Head of caudate nucleus (tissue), 42 donors: ENCODE data around the gene PDGFRB.

Source experiments
- DNase-seq, 42 donors: peaks; one replicate each; pipeline versions ENCODE4 v3.0.0 to v3.0.0-alpha.2; 2020 to 2021; ENCODE audit warnings: mixed read lengths in 7 of 42
- intact Hi-C: fragments of 100-400 bp; cut with DNase I; formaldehyde crosslinking; loops from one replicate; pipeline ENCODE4 v1.15.0; 2022

PDGFRB gene

DNA sequence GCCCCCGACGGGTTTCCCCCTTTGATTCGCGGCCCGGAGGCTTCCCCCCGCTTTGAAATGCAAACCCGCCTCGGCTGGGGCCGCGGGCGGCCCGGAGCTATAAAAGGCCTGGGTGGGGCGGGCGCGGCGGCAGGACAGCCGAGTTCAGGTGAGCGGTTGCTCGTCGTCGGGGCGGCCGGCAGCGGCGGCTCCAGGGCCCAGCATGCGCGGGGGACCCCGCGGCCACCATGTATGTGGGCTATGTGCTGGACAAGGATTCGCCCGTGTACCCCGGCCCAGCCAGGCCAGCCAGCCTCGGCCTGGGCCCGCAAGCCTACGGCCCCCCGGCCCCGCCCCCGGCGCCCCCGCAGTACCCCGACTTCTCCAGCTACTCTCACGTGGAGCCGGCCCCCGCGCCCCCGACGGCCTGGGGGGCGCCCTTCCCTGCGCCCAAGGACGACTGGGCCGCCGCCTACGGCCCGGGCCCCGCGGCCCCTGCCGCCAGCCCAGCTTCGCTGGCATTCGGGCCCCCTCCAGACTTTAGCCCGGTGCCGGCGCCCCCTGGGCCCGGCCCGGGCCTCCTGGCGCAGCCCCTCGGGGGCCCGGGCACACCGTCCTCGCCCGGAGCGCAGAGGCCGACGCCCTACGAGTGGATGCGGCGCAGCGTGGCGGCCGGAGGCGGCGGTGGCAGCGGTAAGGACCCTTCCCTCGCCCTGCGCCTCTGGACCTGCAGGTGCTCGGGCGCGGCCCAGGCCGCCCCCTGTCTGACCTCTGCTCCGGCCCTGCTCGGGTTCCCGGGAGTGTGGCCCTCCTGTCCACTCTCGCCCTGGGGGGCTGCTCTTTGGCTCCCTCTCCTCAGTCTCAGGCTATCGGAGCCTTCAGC is 11.2 kb upstream of the PDGFRB start, which contains the start of gene CDX1:
Gene CDX1 (plus strand): TSS at position 129 of the 862 bp plus-strand sequence. CDS start 99 bp downstream, at position 228.
- intact Hi-C loops, result loop anchor here (5.0 kb wide), 1 partner anchor 45 kb away; no protein-coding TSS in a partner anchor
- no peak for DNase-seq

DNA sequence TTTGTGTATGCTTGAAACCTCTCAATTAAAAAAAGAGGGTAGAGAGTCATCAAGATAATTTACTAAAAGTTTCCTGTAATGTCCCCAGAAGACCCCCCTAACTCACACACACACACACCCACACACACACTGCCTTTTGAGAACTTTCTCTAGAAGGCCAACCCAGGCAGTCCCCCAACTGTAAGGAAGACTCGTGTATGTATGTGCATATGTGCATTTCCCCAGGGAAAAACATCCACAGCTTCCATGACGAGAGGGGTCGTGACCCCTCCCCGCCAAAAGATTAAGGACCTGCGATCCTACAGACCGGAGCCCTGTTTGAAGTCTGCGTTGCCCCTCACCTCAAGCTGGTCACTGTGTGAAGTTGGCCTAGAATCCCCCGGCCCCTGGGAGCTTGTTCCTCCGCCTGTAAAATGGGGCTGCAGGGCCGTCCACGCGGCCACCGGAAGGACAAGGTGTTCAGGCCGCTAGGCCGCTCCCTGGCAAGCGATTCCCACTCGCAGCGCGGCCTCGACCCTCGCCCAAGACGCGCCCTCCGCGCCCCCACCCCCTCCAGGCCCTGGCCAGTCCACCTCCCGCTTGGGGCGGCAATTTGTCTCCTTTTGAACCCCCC is 10.5 kb upstream of the PDGFRB start:
- intact Hi-C loops, result loop anchor here (5.0 kb wide), 1 partner anchor 46 kb away; no protein-coding TSS in a partner anchor
- DNase-seq, result no peak

DNA sequence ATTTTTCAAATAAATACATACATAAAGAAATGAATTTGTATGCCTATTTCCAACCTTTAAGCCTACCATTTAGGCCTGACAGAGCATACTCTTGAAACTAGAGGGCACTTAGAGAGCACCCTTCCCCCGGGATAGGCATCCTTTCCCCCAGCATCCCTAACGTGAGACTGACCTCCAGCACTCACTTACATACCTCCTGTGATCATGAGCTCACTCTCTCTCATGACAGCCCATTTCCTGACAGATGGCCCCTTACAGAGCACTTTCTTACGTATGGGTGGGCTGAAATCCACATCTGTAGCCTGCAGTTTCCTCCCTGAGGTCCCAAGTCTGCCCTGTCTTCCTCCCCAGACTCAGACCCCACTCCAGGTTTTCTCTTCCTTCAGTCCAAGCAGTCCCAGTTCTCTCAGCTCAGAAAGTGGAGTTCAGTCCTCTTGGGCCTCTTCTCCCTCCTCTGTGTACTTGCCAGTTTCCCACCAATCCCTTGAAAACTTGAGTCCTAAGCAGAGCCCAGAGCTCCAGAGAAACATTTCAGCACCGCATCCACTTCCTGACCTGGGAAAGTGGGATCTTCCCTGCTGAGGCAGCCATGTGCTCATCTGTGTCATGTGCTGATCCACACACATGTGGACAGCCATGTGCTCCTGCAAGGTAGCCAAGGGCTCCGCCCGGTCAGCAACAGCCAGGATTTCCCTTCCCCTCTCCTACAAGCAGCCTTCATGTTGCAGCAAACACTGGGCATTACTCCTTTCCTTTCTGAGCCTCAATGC is 8.8 kb upstream of the PDGFRB start:
- intact Hi-C loops, result no loop called here
- no peak for DNase-seq

DNA sequence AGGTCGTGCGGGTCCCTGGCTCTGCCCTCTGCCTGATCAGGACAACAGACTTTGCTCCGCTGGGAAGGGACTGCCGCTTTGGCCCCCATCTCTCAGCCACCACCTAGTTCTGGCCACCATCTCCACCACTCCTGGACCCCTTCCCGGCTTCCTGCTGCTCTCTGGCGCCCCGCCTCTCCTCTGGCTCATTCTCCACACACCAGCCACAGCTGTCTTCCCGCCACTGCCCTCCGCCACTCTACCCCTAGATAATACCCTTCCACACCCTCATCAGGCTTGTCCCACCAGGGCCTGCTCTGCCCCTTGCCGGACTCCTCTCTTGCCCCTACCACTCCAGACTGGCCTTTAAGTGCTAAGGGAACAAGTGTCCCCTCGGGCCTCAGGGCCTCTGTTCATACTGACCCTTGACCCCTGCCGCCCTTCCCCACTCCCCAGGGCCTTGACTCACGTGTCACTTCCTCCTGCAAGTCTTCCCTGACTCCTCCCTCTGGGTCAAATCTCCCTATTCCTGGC is 8.0 kb upstream of the PDGFRB start:
- intact Hi-C loops, result no loop called here
- peak in 2 of 42 donors; percentile 38 to 39 for DNase-seq

DNA sequence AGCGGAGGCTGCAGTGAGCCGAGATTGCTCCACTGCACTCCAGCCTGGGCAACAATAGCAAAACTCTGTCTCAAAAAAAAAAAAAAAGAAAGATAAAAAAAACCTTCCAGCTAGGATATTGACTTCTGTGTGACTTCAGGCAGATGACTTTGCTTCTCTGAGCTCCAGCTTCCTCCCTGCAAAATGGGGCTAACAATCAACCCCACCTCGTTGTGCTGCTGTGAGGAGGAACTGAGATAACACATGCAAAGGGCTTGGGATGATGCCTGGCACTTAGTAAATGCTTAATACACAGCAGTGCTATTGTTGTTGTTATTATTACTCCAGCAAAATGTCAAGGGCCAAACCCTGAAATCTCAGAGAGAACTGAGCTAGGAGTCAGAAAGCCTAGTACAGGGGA is 7.4 kb upstream of the PDGFRB start:
- DNase-seq, result no peak
- intact Hi-C loops, result no loop called here

DNA sequence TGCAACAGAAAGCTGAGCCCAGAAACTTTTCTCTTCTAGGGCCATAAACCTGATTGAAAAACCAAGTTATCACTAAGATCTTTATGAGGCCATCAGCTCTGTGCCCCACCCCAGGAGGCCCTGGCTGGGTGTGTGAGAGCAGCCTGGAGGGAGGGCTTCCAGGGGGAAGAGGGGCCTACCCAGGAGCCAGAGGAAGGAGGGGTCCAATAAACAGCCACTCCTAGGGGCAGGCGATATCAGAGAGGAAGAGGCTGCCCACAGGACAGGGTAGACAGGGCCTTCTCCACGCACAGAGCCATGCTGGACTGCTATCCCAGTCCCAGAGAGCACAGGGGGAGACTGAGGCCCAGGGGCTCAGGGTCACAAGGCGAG is 6.5 kb upstream of the PDGFRB start:
- no peak for DNase-seq

DNA sequence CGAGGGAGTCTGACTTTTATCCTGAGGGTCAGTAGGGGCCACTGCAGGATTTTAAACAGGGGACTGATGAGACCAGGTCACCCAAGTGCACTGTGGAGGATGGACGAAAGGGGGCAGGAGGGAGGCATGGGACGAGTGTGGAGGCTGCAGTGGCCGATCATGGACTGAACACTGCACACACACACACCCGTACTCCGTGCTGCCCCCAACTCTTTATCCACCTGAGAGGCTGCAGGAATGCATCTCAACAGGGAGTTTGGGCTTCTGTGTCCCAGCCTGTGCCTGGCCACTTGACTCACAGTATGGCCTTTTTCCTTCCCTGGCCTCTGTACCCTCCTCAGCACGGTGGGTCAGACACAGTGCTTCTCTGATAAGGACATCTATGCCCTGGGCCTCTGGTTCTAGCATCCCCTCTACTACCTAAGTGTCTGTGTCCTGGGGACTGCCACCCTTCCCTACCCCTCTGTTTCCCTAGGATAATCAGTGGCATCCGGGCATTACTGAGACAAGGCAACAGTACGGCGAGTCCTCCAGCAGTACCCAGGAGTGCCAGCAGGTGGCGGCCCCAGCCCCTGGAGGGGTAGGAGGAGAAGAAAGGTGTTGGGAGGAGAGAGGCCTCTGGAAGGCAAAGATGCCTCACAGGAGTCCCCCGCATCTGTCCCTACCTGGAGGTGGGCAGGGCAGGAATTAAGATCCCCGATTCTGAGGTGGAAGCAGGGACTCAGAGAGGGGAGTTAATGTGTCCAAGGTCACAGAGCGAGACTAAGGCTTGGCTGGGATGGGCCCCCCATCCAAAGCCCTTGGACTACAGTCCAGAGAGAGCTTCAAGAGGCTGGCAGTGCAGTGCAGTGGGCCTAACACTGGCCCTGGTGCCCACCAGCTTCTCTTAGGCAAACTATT is 5.8 kb upstream of the PDGFRB start:
- peak; percentile 66 to 92 (median 84) for DNase-seq
- intact Hi-C loops, result no loop called here

More for the DNA sequence above, 6.5 kb upstream of the PDGFRB start:
- intact Hi-C loops, result no loop called here

DNA sequence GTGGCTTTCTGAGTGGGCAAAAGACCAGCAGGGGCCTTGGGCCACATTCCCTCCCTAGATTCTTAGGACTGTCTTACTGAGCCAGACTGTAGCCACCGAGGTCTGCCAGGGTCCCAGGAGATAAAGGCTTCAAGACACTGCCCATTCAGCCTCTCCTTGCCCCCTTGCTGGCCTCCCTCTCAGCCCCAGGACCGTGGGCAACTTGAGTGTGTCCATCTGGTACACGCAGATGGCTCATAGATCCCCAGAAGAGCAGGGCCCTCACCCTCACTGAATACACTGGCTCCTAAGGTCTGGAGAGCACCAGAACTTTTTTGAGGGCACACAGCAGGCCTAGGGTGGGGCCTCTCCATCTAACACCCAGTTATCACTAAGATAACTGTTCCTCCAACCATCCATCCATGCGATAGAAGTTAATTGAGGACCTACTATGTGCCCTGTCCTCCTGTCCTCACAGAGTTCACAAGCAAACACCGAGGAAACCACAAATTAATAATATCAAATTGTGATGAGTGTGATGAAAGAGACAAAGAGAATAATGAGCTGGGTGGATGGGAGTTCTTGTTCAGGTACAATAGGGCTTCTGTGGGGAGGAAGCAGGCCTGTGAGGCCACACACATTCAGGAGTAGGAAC is 4.9 kb upstream of the PDGFRB start:
- DNase-seq, result no peak
- intact Hi-C loops, result no loop called here

DNA sequence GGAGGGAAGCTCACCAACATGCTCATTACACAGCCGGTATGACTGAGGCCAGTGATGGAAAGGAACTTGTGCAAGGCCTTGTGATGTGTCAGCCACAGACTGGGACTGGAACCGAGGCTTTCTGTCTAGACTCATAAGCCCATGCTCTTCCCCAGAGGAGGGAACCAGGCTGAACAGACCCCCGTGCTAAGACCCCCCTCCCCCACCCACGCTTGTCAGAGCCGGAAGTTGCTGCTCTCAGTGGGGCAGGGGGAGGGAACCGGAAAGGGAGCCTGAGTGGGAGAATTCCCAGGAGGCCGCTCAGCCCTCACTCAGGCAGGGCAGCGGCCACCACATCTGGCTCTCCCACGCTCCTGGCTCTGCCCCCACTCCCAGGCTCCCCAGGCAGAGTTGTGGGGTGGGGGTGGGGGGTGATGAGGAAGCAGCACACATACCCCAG is 4.1 kb upstream of the PDGFRB start:
- intact Hi-C loops, result no loop called here
- no peak for DNase-seq

DNA sequence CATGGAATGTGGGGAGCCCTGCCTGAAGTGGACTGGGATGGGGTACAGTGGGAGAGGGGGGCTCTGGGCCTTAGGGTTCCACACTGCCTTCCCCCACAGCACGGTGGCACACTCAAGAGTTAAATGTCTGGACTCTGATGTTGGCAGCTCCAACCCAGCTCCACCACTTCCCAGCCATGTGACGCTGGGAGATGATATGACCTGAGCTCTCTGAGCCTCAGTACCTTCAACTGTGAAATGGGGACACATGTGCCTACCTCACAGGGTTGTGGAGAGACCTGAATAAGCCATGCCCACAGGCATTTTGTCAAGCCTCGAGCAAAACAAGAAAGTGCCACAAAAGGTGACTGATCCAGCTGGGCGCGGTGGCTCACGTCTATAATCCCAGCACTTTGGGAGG is 3.4 kb upstream of the PDGFRB start:
- intact Hi-C loops, result no loop called here
- no peak for DNase-seq

DNA sequence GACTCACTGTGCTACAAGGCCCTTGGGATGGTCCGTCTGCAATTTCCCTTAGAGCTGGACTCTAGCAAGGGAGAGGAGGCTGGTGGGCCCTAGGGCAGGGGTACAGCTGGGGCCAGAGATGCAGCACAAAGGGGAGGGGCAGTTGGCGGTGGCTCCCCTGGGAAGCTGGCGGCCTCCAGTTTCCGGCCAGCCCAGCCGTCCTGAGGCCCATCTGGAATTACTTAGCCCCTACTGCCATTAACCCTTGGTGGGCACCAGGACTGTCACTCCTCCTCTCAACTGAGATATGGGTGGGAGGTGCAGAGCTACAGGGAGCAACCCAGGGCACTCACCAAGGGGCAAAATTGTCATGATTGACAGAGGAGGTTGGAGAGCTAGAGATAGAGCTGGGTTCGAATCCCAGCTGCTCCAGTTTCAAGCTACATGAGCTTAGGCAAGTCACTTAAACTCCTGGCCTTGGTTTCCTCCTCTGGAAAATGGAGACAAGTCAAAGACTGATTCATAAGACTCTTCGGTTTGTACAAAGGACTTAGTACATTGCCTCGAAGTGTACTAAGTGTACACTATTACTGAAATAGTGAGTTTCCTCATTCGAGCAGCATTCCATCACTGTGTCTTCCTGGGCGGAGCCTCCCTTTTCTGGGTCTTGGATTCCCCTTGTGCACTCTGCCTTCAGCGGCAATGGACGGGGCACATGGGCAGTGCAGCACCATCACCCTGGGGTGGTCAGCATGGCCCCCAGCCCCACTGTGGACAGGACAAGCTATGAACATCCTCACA is 2.7 kb upstream of the PDGFRB start:
- intact Hi-C loops, result no loop called here
- no peak for DNase-seq

DNA sequence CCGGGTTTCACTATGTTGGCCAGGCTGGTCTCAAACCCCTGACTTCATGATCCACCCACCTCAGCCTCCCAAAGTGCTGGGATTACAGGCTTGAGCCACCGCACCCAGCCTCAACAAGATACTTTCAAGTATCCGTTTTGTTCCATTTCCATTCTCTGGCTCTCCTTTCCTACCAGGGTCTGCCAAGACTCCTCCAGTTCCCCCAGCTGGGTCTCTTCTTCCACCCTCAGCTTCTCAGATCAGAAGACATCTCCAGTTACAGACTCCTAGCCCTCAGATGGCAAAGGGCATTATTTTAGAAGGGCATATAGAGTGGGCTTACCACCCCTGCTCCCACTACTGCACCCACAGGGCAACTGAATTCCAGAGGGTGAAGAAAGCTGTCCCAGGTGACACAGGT is 1.5 kb upstream of the PDGFRB start:
- intact Hi-C loops, result no loop called here
- no peak for DNase-seq

DNA sequence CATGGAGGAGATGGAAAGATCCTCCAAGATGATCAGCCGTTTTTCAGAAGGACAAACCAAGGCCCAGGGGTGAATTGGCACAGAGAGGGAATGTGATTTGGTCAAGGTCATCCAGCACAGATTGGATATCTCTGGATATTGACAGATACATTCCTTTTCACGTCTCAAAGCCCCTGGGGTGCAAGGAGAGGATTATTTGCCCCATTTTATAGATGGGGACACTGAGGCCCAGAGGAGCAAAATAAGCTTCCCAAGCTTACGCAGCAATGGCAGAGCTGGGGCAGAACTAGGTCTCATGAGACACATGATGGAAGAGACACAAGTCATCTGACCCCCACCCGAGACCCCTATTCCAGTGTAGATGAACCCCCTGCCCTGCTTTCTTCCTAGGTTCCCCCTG is 895 bp upstream of the PDGFRB start:
- intact Hi-C loops, result no loop called here
- DNase-seq, result no peak

DNA sequence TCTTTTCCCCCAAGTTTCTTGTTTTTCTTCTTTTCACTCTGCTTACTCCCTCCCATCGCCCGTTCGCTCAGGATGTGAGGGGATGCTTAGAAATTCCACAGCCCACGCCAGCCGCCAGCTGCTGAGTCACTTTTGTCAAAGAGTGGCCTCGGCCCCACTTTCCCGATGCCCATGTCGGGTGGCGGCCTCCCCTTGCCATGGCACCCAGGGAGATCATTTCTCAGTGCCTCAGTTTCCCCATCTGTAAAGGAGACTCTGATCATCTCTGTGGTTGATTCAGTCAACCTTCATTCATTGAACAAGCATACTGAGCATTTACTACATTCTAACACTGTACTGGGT is 353 bp upstream of the PDGFRB start:
- no peak for DNase-seq
- intact Hi-C loops, result no loop called here

DNA sequence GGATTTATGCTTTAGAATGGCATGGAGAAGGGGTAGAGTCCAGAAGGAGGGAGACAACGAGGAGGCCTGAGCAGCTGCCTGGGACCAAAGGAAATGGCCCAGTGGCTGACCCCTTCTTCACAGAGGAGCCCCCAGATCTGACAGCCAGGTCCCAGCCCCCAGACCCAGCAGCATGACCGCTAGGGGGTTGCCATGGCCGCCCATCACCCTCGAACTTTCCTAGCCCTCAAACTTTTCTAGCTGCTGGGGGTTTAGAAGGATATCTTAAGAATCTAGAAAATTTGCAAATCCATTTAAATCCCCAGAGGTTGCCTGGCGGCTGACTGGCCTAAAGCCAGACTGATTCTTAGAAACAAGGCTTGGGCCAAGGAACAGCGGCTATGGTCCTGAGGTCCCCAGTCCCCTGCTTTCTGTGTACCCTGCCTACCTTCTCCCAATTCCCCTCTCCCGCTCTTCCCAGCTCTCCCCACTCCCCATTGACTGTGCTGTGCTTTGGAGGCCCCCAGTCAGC is 972 bp downstream of the PDGFRB start:
- intact Hi-C loops, result no loop called here
- DNase-seq, result no peak

DNA sequence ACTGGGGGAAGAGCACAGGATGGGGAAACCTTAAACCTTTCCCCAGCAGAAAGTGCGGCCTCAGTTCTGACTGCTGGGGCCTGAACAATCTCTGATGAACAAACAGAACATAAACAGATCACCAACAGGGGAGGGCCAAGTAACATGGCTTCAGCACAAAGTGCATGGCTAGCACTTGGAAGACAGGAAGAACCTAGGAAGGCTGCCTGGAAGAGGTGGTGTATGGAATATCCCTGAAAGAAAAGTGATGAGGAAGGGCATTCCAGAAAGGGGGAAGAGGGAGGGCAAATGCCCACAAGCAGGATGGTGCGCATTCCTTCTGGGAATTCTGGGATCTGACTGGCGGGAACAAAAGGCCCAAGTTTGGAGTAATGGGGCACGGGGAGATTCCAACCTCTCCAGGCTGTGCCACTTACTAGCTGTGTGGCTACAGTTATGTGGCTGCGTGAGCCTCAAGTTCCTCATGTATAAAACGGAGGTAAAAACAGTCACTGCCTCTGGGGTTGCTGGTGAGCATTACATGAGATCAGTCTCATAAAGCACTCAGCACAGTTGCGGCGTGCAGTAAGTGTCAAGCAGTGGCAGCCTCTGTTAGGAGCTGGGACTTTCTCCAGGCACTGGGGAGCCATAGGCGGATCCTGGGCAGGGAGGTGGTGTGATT is 1.6 kb downstream of the PDGFRB start:
- DNase-seq, result peak in 1 of 42 donors; percentile 41
- intact Hi-C loops, result no loop called here

DNA sequence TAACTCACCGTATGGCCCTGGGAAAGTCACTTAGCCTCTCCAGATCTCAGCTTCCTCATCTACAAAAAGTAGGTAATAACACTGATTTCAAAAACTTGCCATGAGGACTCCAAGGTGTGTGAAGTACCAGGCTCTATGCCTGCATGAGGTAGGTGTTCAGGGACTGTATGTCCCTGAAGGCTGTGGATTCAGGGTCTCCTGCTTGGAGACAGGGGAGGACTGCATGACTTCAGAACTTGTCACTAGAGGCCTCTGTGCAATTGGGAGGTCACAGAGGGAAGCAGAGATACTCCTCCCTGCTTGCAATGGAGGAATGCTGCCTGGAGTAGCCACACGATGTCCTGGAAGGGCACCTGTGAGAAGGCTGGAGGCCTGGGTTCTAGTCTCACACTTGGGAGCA is 2.2 kb downstream of the PDGFRB start:
- intact Hi-C loops, result no loop called here
- DNase-seq, result no peak
